Activated CD4-positive, alpha-beta T cell treated with anti-CD3 and anti-CD28 coated beads for 36 hours (primary cell): ENCODE measurements around the gene SH3PXD2B. TPM values are rescaled to one million over a fixed set of nuclear protein-coding genes. Genes with fewer than 3 reads are reported as not detected.
"Not testable (repeated sequence)": the region's sequence is repeated elsewhere in the genome, so short reads cannot be mapped to it uniquely, and the experiment has no call there.

Experiments used
- ATAC-seq: fragments of 200-7000 bp; cut with Tn5 transposase; one replicate; pipeline ENCODE4 v1.10.0; 2021; ENCODE audit warnings: mild to moderate bottlenecking, moderate library complexity
- CTCF ChIA-PET: fragments of 350-600 bp; sonication (Branson Sonifier 250); formaldehyde crosslinking; loops from one replicate; lab custom pipeline; 2021; ENCODE audit warnings: antibody characterized with exemption; lab: Charles Lee
- POLR2A ChIA-PET: fragments of 350-600 bp; sonication (Branson Sonifier 250); formaldehyde crosslinking; loops from one replicate; lab custom pipeline; 2021; ENCODE audit warnings: antibody characterized with exemption, inconsistent platforms; lab: Charles Lee
- DNase-seq: peaks from one replicate; pipeline ENCODE4 v3.0.0-alpha.2; 2020
- H3K27ac Mint-ChIP-seq: one replicate; pipeline ENCODE4 v1.8.0; 2021; ENCODE audit warnings: mixed read lengths
- H3K27me3 Mint-ChIP-seq: one replicate; pipeline ENCODE4 v1.8.0; 2021; ENCODE audit warnings: mixed read lengths
- H3K36me3 Mint-ChIP-seq: one replicate; pipeline ENCODE4 v1.8.0; 2021; ENCODE audit warnings: low read depth, mixed read lengths
- H3K4me1 Mint-ChIP-seq: one replicate; pipeline ENCODE4 v1.8.0; 2021; ENCODE audit warnings: mixed read lengths
- H3K4me3 Mint-ChIP-seq: one replicate; pipeline ENCODE4 v1.8.0; 2021; ENCODE audit warnings: mild to moderate bottlenecking, moderate library complexity, mixed read lengths
- H3K9me3 Mint-ChIP-seq: one replicate; pipeline ENCODE4 v1.8.0; 2021; ENCODE audit warnings: low read depth, mixed read lengths
- intact Hi-C, 2 experiments: fragments of 100-400 bp; cut with DNase I in 1 of 2; cut with micrococcal nuclease in 1 of 2; formaldehyde crosslinking; loops; one replicate each; pipeline versions ENCODE4 v1.14.2 to v1.15.1; 2022 to 2024; cut with DNase I, micrococcal nuclease
- total RNA-seq, 2 experiments: library from RNA; stranded (reverse); gene quantifications; one replicate each; pipeline ENCODE4 v1.2.3, GENCODE V29; 2021

Gene SH3PXD2B
- total RNA-seq, 2 experiments from 2014 or later: 1.3 to 1.8 TPM

- intact Hi-C loops: no loop called here
- no peaks in the 10 kb centered on the region for H3K36me3 Mint-ChIP-seq
- no peaks in the 10 kb centered on the region for H3K4me1 Mint-ChIP-seq
- ATAC-seq (no peak), DNase-seq (no peak)
- H3K27me3 Mint-ChIP-seq: peaks cover 4% of the 10 kb centered on the region
- H3K27ac Mint-ChIP-seq: no peak overlapping the region
- H3K4me3 Mint-ChIP-seq: no peak overlapping the region
- ChIA-PET CTCF (interaction anchor here (0.5 to 0.7 kb wide), 5 partner anchors 17 to 647 kb away, joined by 3 read pairs; no protein-coding TSS in a partner anchor), POLR2A (no interaction called here)
- H3K9me3 Mint-ChIP-seq: peaks cover 3% of the 10 kb centered on the region
These were observed 150.6 kb downstream of the SH3PXD2B start for GRCh38 chr5:172303572-172304335.

- no peaks in the 10 kb centered on the region for H3K4me1 Mint-ChIP-seq
- peaks cover 4% of the 10 kb centered on the region for H3K27me3 Mint-ChIP-seq
- H3K9me3 Mint-ChIP-seq: peaks cover 3% of the 10 kb centered on the region
- no peak overlapping the region for H3K4me3 Mint-ChIP-seq
- ChIA-PET CTCF (interaction anchor here (0.5 to 0.7 kb wide), 2 partner anchors 18 to 442 kb away, joined by 3 read pairs; no protein-coding TSS in a partner anchor), POLR2A (no interaction called here)
- intact Hi-C loops: no loop called here
- no peak overlapping the region for H3K27ac Mint-ChIP-seq
- no peaks in the 10 kb centered on the region for H3K36me3 Mint-ChIP-seq
- ATAC-seq (no peak), DNase-seq (no peak)
These were observed 151.2 kb downstream of the SH3PXD2B start for GRCh38 chr5:172303162-172303561.

GRCh38 chr5:172302047-172302710, 152.1 kb downstream of the SH3PXD2B start:
- intact Hi-C loops: no loop called here
- H3K36me3 Mint-ChIP-seq: no peaks in the 10 kb centered on the region
- H3K9me3 Mint-ChIP-seq: peaks cover 3% of the 10 kb centered on the region
- POLR2A ChIA-PET: no interaction called here
- peaks cover 4% of the 10 kb centered on the region for H3K27me3 Mint-ChIP-seq
- no peak overlapping the region for H3K4me3 Mint-ChIP-seq
- H3K4me1 Mint-ChIP-seq: no peaks in the 10 kb centered on the region
- DNase-seq (no peak), ATAC-seq (no peak)
- no peak overlapping the region for H3K27ac Mint-ChIP-seq
- CTCF ChIA-PET: interaction anchor here (0.7 to 1.1 kb wide), 6 partner anchors 8 to 262 kb away, joined by 3 to 5 read pairs (median 3); no protein-coding TSS in a partner anchor

- no peaks in the 10 kb centered on the region for H3K9me3 Mint-ChIP-seq
- H3K4me1 Mint-ChIP-seq: no peaks in the 10 kb centered on the region
- no peak overlapping the region for H3K27ac Mint-ChIP-seq
- no peak overlapping the region for H3K4me3 Mint-ChIP-seq
- ATAC-seq (no peak), DNase-seq (no peak)
- CTCF ChIA-PET: interaction anchor here (0.6 to 1.1 kb wide), 3 partner anchors 8 to 388 kb away, joined by 3 read pairs; no protein-coding TSS in a partner anchor
- H3K36me3 Mint-ChIP-seq: no peaks in the 10 kb centered on the region
- peaks cover 7% of the 10 kb centered on the region for H3K27me3 Mint-ChIP-seq
- intact Hi-C loops: no loop called here
- POLR2A ChIA-PET: no interaction called here
These were observed 154.3 kb downstream of the SH3PXD2B start for GRCh38 chr5:172299916-172300439.

- H3K4me1 Mint-ChIP-seq: peaks cover 2% of the 10 kb centered on the region
- no peaks in the 10 kb centered on the region for H3K36me3 Mint-ChIP-seq
- POLR2A ChIA-PET: no interaction called here
- no peaks in the 10 kb centered on the region for H3K9me3 Mint-ChIP-seq
- H3K27ac Mint-ChIP-seq: no peak overlapping the region
- CTCF ChIA-PET: interaction anchor here (0.7 to 1.8 kb wide), 3 partner anchors 9 to 272 kb away, joined by 3 to 7 read pairs (median 3); no protein-coding TSS in a partner anchor
- H3K27me3 Mint-ChIP-seq: peaks cover 3% of the 10 kb centered on the region
- intact Hi-C loops: loop anchor here (5.0 kb wide), 2 partner anchors 233 to 383 kb away; no protein-coding TSS in a partner anchor
- ATAC-seq: no peak
- no peak overlapping the region for H3K4me3 Mint-ChIP-seq
- DNase-seq: no peak
These were observed 159.5 kb downstream of the SH3PXD2B start for GRCh38 chr5:172294831-172295230.

GRCh38 chr5:172293745-172294342, 160.5 kb downstream of the SH3PXD2B start:
- no peak for ATAC-seq
- CTCF ChIA-PET: interaction anchor here (0.5 to 1.8 kb wide), 31 partner anchors 8 to 999 kb away, joined by 3 to 11 read pairs (median 3); partner anchors contain the start of genes STK10 and UBTD2
- intact Hi-C loops: loop anchor here (1.0 to 5.0 kb wide), 6 partner anchors 106 to 382 kb away; partner anchors contain the start of gene STK10 (in 1 of the 2)

GRCh38 chr5:172293054-172293744, 161.1 kb downstream of the SH3PXD2B start:
- H3K27me3 Mint-ChIP-seq: peaks cover 3% of the 10 kb centered on the region
- peaks cover 2% of the 10 kb centered on the region for H3K4me1 Mint-ChIP-seq
- POLR2A ChIA-PET: interaction anchor here (0.6 to 1.1 kb wide), 3 partner anchors 58 to 118 kb away, joined by 3 to 4 read pairs (median 3); no protein-coding TSS in a partner anchor
- intact Hi-C loops: loop anchor here (1.0 to 5.0 kb wide), 6 partner anchors 105 to 381 kb away; partner anchors contain the start of gene STK10 (in 1 of the 2)
- no peak overlapping the region for H3K4me3 Mint-ChIP-seq
- ATAC-seq (peak; percentile 100), DNase-seq (peak; percentile 78)
- no peaks in the 10 kb centered on the region for H3K9me3 Mint-ChIP-seq
- no peaks in the 10 kb centered on the region for H3K36me3 Mint-ChIP-seq
- CTCF ChIA-PET: interaction anchor here (0.5 to 1.8 kb wide), 34 partner anchors 8 to 1000 kb away, joined by 3 to 11 read pairs (median 3); partner anchors contain the start of genes STK10 and UBTD2
- H3K27ac Mint-ChIP-seq: no peak overlapping the region

More at GRCh38 chr5:172293745-172294342, 160.5 kb downstream of the SH3PXD2B start:
- POLR2A ChIA-PET: interaction anchor here (0.6 to 1.1 kb wide), 3 partner anchors 59 to 119 kb away, joined by 3 to 4 read pairs (median 3); no protein-coding TSS in a partner anchor
- H3K4me3 Mint-ChIP-seq: no peak overlapping the region
- peaks cover 2% of the 10 kb centered on the region for H3K4me1 Mint-ChIP-seq
- no peak for DNase-seq
- peaks cover 3% of the 10 kb centered on the region for H3K27me3 Mint-ChIP-seq
- H3K27ac Mint-ChIP-seq: no peak overlapping the region
- no peaks in the 10 kb centered on the region for H3K36me3 Mint-ChIP-seq
- H3K9me3 Mint-ChIP-seq: no peaks in the 10 kb centered on the region

- H3K27me3 Mint-ChIP-seq, ATAC-seq, DNase-seq, H3K27ac Mint-ChIP-seq, H3K9me3 Mint-ChIP-seq, H3K36me3 Mint-ChIP-seq, H3K4me3 Mint-ChIP-seq, H3K4me1 Mint-ChIP-seq: not testable (repeated sequence)
- ChIA-PET POLR2A (interaction anchor here (1.1 kb wide), 1 partner anchor 177 kb away, joined by 4 read pairs; no protein-coding TSS in a partner anchor), CTCF (interaction anchor here (0.6 to 2.1 kb wide), 11 partner anchors 9 to 379 kb away, joined by 3 to 13 read pairs (median 3); partner anchors contain the start of gene STK10)
- intact Hi-C loops: loop anchor here (2.0 to 5.0 kb wide), 3 partner anchors 230 to 380 kb away; no protein-coding TSS in a partner anchor
These were observed 162.5 kb downstream of the SH3PXD2B start for GRCh38 chr5:172291837-172292236.

GRCh38 chr5:172288465-172288864, 165.9 kb downstream of the SH3PXD2B start:
- no peaks in the 10 kb centered on the region for H3K9me3 Mint-ChIP-seq
- no peak for DNase-seq
- H3K27ac Mint-ChIP-seq: no peak overlapping the region
- no peaks in the 10 kb centered on the region for H3K36me3 Mint-ChIP-seq
- H3K4me3 Mint-ChIP-seq: no peak overlapping the region
- intact Hi-C loops: loop anchor here in 1 of 2 experiments (10.0 kb wide), 1 partner anchor 874 kb away; the partner anchor contains the start of gene FGF18
- ChIA-PET CTCF (interaction anchor here (0.6 to 1.1 kb wide), 3 partner anchors 48 to 171 kb away, joined by 3 read pairs; partner anchors contain the start of gene STK10), POLR2A (no interaction called here)
- H3K27me3 Mint-ChIP-seq: no peaks in the 10 kb centered on the region
- no peak for ATAC-seq
- H3K4me1 Mint-ChIP-seq: peaks cover 5% of the 10 kb centered on the region

- H3K27me3 Mint-ChIP-seq, DNase-seq, POLR2A ChIA-PET, ATAC-seq, H3K36me3 Mint-ChIP-seq, H3K9me3 Mint-ChIP-seq, H3K27ac Mint-ChIP-seq, H3K4me3 Mint-ChIP-seq, H3K4me1 Mint-ChIP-seq: not testable (repeated sequence)
- CTCF ChIA-PET: interaction anchor here (0.6 kb wide), 1 partner anchor 234 kb away, joined by 3 read pairs; no protein-coding TSS in a partner anchor
- intact Hi-C loops: loop anchor here in 1 of 2 experiments (10.0 kb wide), 1 partner anchor 872 kb away; the partner anchor contains the start of gene FGF18
These were observed 167.2 kb downstream of the SH3PXD2B start for GRCh38 chr5:172287140-172287539.
